Measurements from ENCODE around the gene FAM168A. TPM values are rescaled to one million over a fixed set of nuclear protein-coding genes. Genes with fewer than 3 reads are reported as not detected.

The FAM168A gene
- total and polyA plus RNA-seq, 10 of the 15 experiments (the other 5 are each of a cell fraction or from before 2014, with no cell fraction given), result 1.7 to 20.0 (median 10.0) TPM

DNA sequence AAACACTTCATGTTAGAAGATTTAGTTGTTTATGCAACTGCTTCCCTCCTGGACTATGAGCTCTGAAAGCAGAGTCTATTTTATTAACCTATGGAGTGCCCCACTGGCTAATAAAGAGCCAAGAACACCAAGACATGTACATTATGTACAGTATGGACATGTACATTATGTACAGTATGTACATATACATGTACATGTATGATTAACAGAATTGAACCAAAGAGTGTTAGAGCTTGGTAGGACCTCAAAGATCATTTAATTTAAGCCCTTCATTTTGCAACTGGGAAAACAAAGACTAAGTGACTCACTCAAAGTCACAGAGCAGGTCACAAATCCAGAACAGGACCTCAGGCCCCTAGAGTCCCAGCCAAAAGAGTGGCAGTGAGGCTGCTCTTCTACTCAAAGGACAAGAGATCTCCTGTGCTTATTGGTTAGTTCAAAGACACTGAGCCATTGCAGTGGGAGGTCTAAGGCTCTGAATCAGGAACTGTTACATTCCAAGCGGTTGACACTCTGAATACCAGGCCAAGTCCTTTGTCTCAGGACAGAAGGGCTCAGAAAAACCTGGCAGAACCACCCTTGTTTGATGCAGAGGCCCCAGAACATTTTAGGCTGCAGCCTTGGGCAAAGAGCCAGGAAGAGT, 103.8 kb downstream of the FAM168A start (continued):
- TF ChIP-seq, protein P1, sequence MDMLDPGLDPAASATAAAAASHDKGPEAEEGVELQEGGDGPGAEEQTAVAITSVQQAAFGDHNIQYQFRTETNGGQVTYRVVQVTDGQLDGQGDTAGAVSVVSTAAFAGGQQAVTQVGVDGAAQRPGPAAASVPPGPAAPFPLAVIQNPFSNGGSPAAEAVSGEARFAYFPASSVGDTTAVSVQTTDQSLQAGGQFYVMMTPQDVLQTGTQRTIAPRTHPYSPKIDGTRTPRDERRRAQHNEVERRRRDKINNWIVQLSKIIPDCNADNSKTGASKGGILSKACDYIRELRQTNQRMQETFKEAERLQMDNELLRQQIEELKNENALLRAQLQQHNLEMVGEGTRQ (IDR thresholded peaks at IDR 0.05; ENCODE audit: borderline replicate concordance, low read depth, low read length), result no peak
- TF ChIP-seq CBFB (IDR thresholded peaks at IDR 0.05; ENCODE audit: low read depth) (no peak), PAX8 (IDR thresholded peaks at IDR 0.05) (no peak), RAD21 (IDR thresholded peaks at IDR 0.05; ENCODE audit: insufficient read depth, low read depth, low read length) (no peak), NRF1 (conservative IDR thresholded peaks at IDR 0.05; ENCODE audit: low read depth, low read length) (no peak), ZNF384 (IDR thresholded peaks at IDR 0.05; ENCODE audit: borderline replicate concordance, low read depth, low read length) (no peak)

DNA sequence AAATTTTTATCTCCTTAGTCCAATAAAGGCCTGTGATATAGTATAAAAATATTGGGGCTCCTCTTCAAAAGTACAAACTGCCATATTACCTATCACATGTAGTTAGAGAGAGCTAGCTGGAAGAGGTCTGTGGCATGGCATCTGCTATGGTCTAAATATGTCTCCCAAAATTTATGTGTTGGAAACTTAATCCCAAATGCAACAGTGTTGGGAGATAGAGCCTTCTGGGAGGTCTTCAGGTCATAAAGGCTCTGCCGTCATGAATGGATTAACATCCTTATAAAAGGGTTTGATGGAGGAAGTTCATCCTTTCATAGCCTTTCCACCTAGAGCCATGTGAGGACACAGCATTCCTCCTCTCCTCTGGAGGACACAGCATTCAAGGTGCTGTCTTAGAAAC, 116.3 kb downstream of the FAM168A start:
- CTCF ChIA-PET, result interaction anchor here (1.0 to 1.1 kb wide), 2 partner anchors 131 to 169 kb away, joined by 3 read pairs; no protein-coding TSS in a partner anchor
- TF ChIP-seq SREBF2 (IDR thresholded peaks at IDR 0.05; ENCODE audit: low read length), result no peak
- no peak for TF ChIP-seq POLR2AphosphoS2 (IDR thresholded peaks at IDR 0.05; ENCODE audit: low read depth, low read length)
- TF ChIP-seq YBX1 (IDR thresholded peaks at IDR 0.05), result no peak
- no peak for TF ChIP-seq RELA (IDR thresholded peaks at IDR 0.05; ENCODE audit: borderline replicate concordance, partially characterized antibody)
- no peak for TF ChIP-seq LARP7 (IDR thresholded peaks at IDR 0.05)
- no peak for TF ChIP-seq GABPA (IDR thresholded peaks at IDR 0.05; ENCODE audit: low read depth)
- TF ChIP-seq CBFB (IDR thresholded peaks at IDR 0.05; ENCODE audit: low read depth), result no peak
- TF ChIP-seq CHD4 (IDR thresholded peaks at IDR 0.05), result no peak
- no peak for TF ChIP-seq BRCA1 (IDR thresholded peaks at IDR 0.05; ENCODE audit: low read depth, low read length)
- TF ChIP-seq, protein P2, sequence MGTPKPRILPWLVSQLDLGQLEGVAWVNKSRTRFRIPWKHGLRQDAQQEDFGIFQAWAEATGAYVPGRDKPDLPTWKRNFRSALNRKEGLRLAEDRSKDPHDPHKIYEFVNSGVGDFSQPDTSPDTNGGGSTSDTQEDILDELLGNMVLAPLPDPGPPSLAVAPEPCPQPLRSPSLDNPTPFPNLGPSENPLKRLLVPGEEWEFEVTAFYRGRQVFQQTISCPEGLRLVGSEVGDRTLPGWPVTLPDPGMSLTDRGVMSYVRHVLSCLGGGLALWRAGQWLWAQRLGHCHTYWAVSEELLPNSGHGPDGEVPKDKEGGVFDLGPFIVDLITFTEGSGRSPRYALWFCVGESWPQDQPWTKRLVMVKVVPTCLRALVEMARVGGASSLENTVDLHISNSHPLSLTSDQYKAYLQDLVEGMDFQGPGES (IDR thresholded peaks at IDR 0.05), result no peak
- TF ChIP-seq, protein P3, sequence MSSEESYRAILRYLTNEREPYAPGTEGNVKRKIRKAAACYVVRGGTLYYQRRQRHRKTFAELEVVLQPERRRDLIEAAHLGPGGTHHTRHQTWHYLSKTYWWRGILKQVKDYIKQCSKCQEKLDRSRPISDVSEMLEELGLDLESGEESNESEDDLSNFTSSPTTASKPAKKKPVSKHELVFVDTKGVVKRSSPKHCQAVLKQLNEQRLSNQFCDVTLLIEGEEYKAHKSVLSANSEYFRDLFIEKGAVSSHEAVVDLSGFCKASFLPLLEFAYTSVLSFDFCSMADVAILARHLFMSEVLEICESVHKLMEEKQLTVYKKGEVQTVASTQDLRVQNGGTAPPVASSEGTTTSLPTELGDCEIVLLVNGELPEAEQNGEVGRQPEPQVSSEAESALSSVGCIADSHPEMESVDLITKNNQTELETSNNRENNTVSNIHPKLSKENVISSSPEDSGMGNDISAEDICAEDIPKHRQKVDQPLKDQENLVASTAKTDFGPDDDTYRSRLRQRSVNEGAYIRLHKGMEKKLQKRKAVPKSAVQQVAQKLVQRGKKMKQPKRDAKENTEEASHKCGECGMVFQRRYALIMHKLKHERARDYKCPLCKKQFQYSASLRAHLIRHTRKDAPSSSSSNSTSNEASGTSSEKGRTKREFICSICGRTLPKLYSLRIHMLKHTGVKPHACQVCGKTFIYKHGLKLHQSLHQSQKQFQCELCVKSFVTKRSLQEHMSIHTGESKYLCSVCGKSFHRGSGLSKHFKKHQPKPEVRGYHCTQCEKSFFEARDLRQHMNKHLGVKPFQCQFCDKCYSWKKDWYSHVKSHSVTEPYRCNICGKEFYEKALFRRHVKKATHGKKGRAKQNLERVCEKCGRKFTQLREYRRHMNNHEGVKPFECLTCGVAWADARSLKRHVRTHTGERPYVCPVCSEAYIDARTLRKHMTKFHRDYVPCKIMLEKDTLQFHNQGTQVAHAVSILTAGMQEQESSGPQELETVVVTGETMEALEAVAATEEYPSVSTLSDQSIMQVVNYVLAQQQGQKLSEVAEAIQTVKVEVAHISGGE (CRISPR knock-in tag; IDR thresholded peaks at IDR 0.05), result no peak
- no peak for TF ChIP-seq WRNIP1 (IDR thresholded peaks at IDR 0.05; ENCODE audit: borderline replicate concordance, low read depth, low read length)
- TF ChIP-seq KLF5 (IDR thresholded peaks at IDR 0.05; ENCODE audit: partially characterized antibody), result no peak
- Histone ChIP-seq H3K36me3 (ENCODE audit: control insufficient read depth in 2 of 2, insufficient read depth in 2 of 2, low read length in 1 of 2) (no peaks in the 10 kb centered on the region), H3K9ac (ENCODE audit: control insufficient read depth, insufficient read depth, low read length) (no peak overlapping the region), H3K27me3 (replicated peaks in 1 of 2; ENCODE audit: control insufficient read depth in 2 of 2, insufficient read depth in 2 of 2, low read length in 1 of 2) (no peaks in the 10 kb centered on the region), H3K9me3 (replicated peaks; ENCODE audit: control insufficient read depth, insufficient read depth, low read length) (no peaks in the 10 kb centered on the region; the same call in 2 of the 3 replicates), H2AFZ (ENCODE audit: control insufficient read depth, low read depth, low read length) (no peak overlapping the region), H3K27ac (ENCODE audit: control insufficient read depth, insufficient read depth) (no peak overlapping the region), H4K20me1 (ENCODE audit: control insufficient read depth, insufficient read depth) (no peaks in the 10 kb centered on the region), H3K4me2 (ENCODE audit: control insufficient read depth, insufficient read depth) (no peak overlapping the region), H3K79me2 (ENCODE audit: control insufficient read depth, insufficient read depth, low read length) (no peaks in the 10 kb centered on the region), H3K4me1 (ENCODE audit: control insufficient read depth, insufficient read depth, low read length) (no peaks in the 10 kb centered on the region), H3K4me3 (no peak overlapping the region)
- intact Hi-C loops (cut with micrococcal nuclease; ENCODE audit: unreplicated experiment) (no loop called here), in situ Hi-C loops (cut with MboI) (no loop called here)
- RAD21 ChIA-PET (ENCODE audit: unreplicated experiment), result interaction anchor here (1.6 kb wide), 1 partner anchor 144 kb away, joined by 8 read pairs; no protein-coding TSS in a partner anchor
- 100% methylated on average over 1 of the region's 1 CpG for WGBS (ENCODE audit: insufficient coverage, insufficient replicate concordance, low lambda C conversion rate, missing lambda C conversion rate)
- POLR2A ChIA-PET, result no interaction called here
- SMC1A ChIA-PET (ENCODE audit: uncharacterized antibody, unreplicated experiment), result interaction anchor here (1.2 to 4.0 kb wide), 4 partner anchors 17 to 143 kb away, joined by 3 to 32 read pairs (median 16); no protein-coding TSS in a partner anchor
- ATAC-seq, result no peak
- BruUV-seq (replicated peaks), result no TSS peak
- DNase-seq (ENCODE audit: low read depth, low spot score), result no peak
- FAIRE-seq, result no peak
